GM12873 (cell line): ENCODE results near the gene BMS1.

ENCODE experiments used
- CTCF ChIP-seq: IDR thresholded peaks from 2 replicates; pipeline ENCODE4 v1.5.1; 2012; ENCODE audit warnings: low read depth, mild to moderate bottlenecking, moderate library complexity, low read length, control low read depth; ENCODE audit not compliant: insufficient read depth; ENCODE audit errors: missing control alignments

Gene BMS1

GRCh38 chr10:42753507-42754154 is 29.0 kb upstream of the BMS1 start:
- TF ChIP-seq CTCF: no peak

- peak; percentile 16 for TF ChIP-seq CTCF
These were observed 28.2 kb upstream of the BMS1 start for GRCh38 chr10:42754155-42755027.

GRCh38 chr10:42755028-42755451 is 27.6 kb upstream of the BMS1 start:
- no peak for TF ChIP-seq CTCF

GRCh38 chr10:42755556-42756093 is 27.0 kb upstream of the BMS1 start:
- no peak for TF ChIP-seq CTCF

- TF ChIP-seq CTCF: no peak
These were observed 14.7 kb upstream of the BMS1 start for GRCh38 chr10:42767906-42768305.

- no peak for TF ChIP-seq CTCF
These were observed 13.9 kb upstream of the BMS1 start for GRCh38 chr10:42768581-42769152.

GRCh38 chr10:42769173-42769572 is 13.4 kb upstream of the BMS1 start:
- TF ChIP-seq CTCF: no peak
